Coronary artery (tissue), 2 donors: ENCODE measurements around the gene PCGF2.

Source experiments
- DNase-seq: peaks from one replicate; pipeline ENCODE4 v3.0.0-alpha.2; 2017; ENCODE audit warnings: low spot score
- H3K27ac ChIP-seq, 2 donors: fragments of 200-600 bp; sonication (generic); one replicate each; pipeline ENCODE4 v1.5.1; 2016 to 2019
- H3K4me3 ChIP-seq: fragments of 200-600 bp; sonication (generic); 2 replicates; pipeline ENCODE4 v1.5.1; 2016; ENCODE audit warnings: mild to moderate bottlenecking, moderate library complexity
- CTCF ChIP-seq: fragments of 200-600 bp; sonication (generic); IDR thresholded peaks from one replicate; pipeline ENCODE4 v1.5.1; 2019; ENCODE audit warnings: antibody characterized with exemption

PCGF2 gene

GRCh38 chr17:38746849-38747462 lies 1.2 kb downstream of the PCGF2 start:
- H3K4me3 ChIP-seq = peak overlapping the region; percentile 95
- peak overlapping the region; percentile 81 to 89 for H3K27ac ChIP-seq
- no peak for DNase-seq
- no peak for TF ChIP-seq CTCF

- DNase-seq = no peak
- Histone ChIP-seq H3K4me3 (peak overlapping the region; percentile 95), H3K27ac (peak overlapping the region in 1 of 2 donors; percentile 89)
- no peak for TF ChIP-seq CTCF
Observed at GRCh38 chr17:38746004-38746848, 1.9 kb downstream of the PCGF2 start.

- peak overlapping the region; percentile 95 for H3K4me3 ChIP-seq
- no peak for DNase-seq
- H3K27ac ChIP-seq = peak overlapping the region in 1 of 2 donors; percentile 89
- TF ChIP-seq CTCF = no peak
Observed at GRCh38 chr17:38745545-38745944, 2.6 kb downstream of the PCGF2 start.

- no peak for DNase-seq
- no peak for TF ChIP-seq CTCF
- Histone ChIP-seq H3K27ac (peak overlapping the region in 1 of 2 donors; percentile 49), H3K4me3 (no peak overlapping the region)
Observed at GRCh38 chr17:38743556-38744171, 4.5 kb downstream of the PCGF2 start.

GRCh38 chr17:38742411-38743308 lies 5.5 kb downstream of the PCGF2 start:
- Histone ChIP-seq H3K4me3 (peak overlapping the region; percentile 10), H3K27ac (peak overlapping the region; percentile 50 to 85)
- TF ChIP-seq CTCF = no peak
- no peak for DNase-seq

GRCh38 chr17:38741921-38742410 lies 6.2 kb downstream of the PCGF2 start:
- no peak for TF ChIP-seq CTCF
- H3K4me3 ChIP-seq = no peak overlapping the region
- no peak for DNase-seq
- peak overlapping the region; percentile 50 to 85 for H3K27ac ChIP-seq
